ENCODE data around the gene LRMDA. TPM values are rescaled to one million over a fixed set of nuclear protein-coding genes. Genes with fewer than 3 reads are reported as not detected.

Gene LRMDA
- total and polyA plus RNA-seq, 2 donors (not counting 1 experiment from before 2014, with no cell fraction given), result 0.12 TPM; not detected in 1

DNA sequence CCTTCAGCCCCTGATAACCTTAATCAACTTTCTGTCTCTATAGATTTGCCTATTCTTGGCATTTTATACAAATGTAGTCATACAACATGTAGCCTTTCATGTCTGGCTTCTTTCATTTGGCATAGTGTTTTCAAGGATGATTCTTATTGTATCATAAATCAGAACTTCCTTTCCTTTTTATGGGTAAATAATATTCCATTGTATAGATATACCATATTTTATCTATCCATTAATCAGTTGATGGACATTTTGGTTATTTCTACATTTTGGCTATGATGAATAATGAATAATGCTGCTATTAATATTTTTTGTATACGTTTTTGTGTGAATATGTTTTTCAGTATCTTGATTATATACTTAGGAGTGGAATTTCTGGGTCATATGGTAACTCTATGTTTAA is 720.8 kb downstream of the LRMDA start:
- no peak overlapping the region for H3K27ac Mint-ChIP-seq
- Histone ChIP-seq H3K36me3 (replicated peaks in 1 of 2; ENCODE audit: control extremely low read depth in 1 of 2, control insufficient read depth in 1 of 2, extremely low read depth in 1 of 2, insufficient read depth in 2 of 2, low read length in 1 of 2) (no peaks in the 10 kb centered on the region), H2AFZ (ENCODE audit: insufficient read depth, low read depth, low read length, poor library complexity, severe bottlenecking) (no peak overlapping the region), H3K4me3 (ENCODE audit: control extremely low read depth in 1 of 5, extremely low read depth in 1 of 5, insufficient read depth in 1 of 5, low read depth in 2 of 5, low read length in 4 of 5) (no peak overlapping the region), H3K27me3 (replicated peaks in 1 of 4; ENCODE audit: control extremely low read depth in 1 of 4, control insufficient read depth in 3 of 4, insufficient read depth in 4 of 4, low read length in 3 of 4) (no peaks in the 10 kb centered on the region), H3K4me2 (replicated peaks; ENCODE audit: low read depth, low read length, poor library complexity, severe bottlenecking) (no peak overlapping the region), H3K9me3 (ENCODE audit: control extremely low read depth in 1 of 3, control insufficient read depth in 2 of 3, insufficient read depth in 1 of 3, low read length in 2 of 3) (peaks cover 0 to 10% (median 2%) of the 10 kb centered on the region in 3 donors), H3K9ac (ENCODE audit: low read length) (no peak overlapping the region), H3K4me1 (ENCODE audit: control insufficient read depth in 2 of 2, insufficient read depth in 2 of 2, low read length in 2 of 2) (no peaks in the 10 kb centered on the region), H3K27ac (ENCODE audit: low read length in 2 of 2) (no peak overlapping the region), H3K79me2 (ENCODE audit: control insufficient read depth, insufficient read depth, low read length) (no peaks in the 10 kb centered on the region), H4K20me1 (ENCODE audit: control insufficient read depth, insufficient read depth, low read length, poor library complexity, severe bottlenecking) (no peaks in the 10 kb centered on the region)
- no peaks in the 10 kb centered on the region for H3K27me3 Mint-ChIP-seq
- no peaks in the 10 kb centered on the region for H3K4me1 Mint-ChIP-seq
- CTCF ChIA-PET, result no interaction called here
- TF ChIP-seq EZH2 (IDR thresholded peaks at IDR 0.05; ENCODE audit: borderline replicate concordance, insufficient read depth, low read depth, low read length, poor library complexity, severe bottlenecking), result no peak
- TF ChIP-seq, protein P1, sequence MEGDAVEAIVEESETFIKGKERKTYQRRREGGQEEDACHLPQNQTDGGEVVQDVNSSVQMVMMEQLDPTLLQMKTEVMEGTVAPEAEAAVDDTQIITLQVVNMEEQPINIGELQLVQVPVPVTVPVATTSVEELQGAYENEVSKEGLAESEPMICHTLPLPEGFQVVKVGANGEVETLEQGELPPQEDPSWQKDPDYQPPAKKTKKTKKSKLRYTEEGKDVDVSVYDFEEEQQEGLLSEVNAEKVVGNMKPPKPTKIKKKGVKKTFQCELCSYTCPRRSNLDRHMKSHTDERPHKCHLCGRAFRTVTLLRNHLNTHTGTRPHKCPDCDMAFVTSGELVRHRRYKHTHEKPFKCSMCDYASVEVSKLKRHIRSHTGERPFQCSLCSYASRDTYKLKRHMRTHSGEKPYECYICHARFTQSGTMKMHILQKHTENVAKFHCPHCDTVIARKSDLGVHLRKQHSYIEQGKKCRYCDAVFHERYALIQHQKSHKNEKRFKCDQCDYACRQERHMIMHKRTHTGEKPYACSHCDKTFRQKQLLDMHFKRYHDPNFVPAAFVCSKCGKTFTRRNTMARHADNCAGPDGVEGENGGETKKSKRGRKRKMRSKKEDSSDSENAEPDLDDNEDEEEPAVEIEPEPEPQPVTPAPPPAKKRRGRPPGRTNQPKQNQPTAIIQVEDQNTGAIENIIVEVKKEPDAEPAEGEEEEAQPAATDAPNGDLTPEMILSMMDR (IDR thresholded peaks at IDR 0.05), result no peak
- intact Hi-C loops (cut with micrococcal nuclease), result no loop called here
- WGBS (ENCODE audit: insufficient coverage), result no CpG with 5 or more reads among the region's 1 CpG
- no peaks in the 10 kb centered on the region for H3K9me3 Mint-ChIP-seq (ENCODE audit: insufficient read depth)
- no peak for DNase-seq
- no peak overlapping the region for H3K4me3 Mint-ChIP-seq
- POLR2A ChIA-PET, result no interaction called here
- ATAC-seq (ENCODE audit: low read depth), result no peak

DNA sequence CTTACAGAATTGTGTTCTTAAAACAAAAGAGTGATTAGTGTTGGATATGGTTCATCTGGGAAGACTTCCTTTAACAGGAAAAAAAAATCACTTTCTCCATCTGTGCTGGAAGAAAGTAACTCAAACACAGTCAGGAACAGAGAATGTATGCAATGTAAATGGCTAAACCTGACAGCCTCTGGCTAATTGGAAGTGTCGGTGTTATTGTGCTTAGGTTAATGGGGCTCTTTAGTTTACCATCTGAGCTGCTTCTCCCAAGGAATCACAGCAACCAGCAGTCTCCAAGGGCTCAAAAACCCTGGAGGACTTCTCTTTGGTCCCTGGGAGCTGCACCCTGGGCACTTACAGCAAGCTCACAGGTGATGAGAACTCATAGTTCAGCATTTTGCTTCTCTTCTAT is 724.5 kb downstream of the LRMDA start:
- Histone ChIP-seq H3K9ac (ENCODE audit: low read length) (no peak overlapping the region), H3K36me3 (replicated peaks in 1 of 2; ENCODE audit: control extremely low read depth in 1 of 2, control insufficient read depth in 1 of 2, extremely low read depth in 1 of 2, insufficient read depth in 2 of 2, low read length in 1 of 2) (no peaks in the 10 kb centered on the region), H3K79me2 (ENCODE audit: control insufficient read depth, insufficient read depth, low read length) (no peaks in the 10 kb centered on the region), H2AFZ (ENCODE audit: insufficient read depth, low read depth, low read length, poor library complexity, severe bottlenecking) (no peak overlapping the region), H4K20me1 (ENCODE audit: control insufficient read depth, insufficient read depth, low read length, poor library complexity, severe bottlenecking) (no peaks in the 10 kb centered on the region), H3K9me3 (ENCODE audit: control extremely low read depth in 1 of 3, control insufficient read depth in 2 of 3, insufficient read depth in 1 of 3, low read length in 2 of 3) (peaks cover 0 to 2% (median 0%) of the 10 kb centered on the region in 3 donors), H3K4me2 (replicated peaks; ENCODE audit: low read depth, low read length, poor library complexity, severe bottlenecking) (no peak overlapping the region), H3K27ac (ENCODE audit: low read length in 2 of 2) (no peak overlapping the region), H3K4me1 (ENCODE audit: control insufficient read depth in 2 of 2, insufficient read depth in 2 of 2, low read length in 2 of 2) (no peaks in the 10 kb centered on the region), H3K27me3 (replicated peaks in 1 of 4; ENCODE audit: control extremely low read depth in 1 of 4, control insufficient read depth in 3 of 4, insufficient read depth in 4 of 4, low read length in 3 of 4) (no peaks in the 10 kb centered on the region), H3K4me3 (ENCODE audit: control extremely low read depth in 1 of 5, extremely low read depth in 1 of 5, insufficient read depth in 1 of 5, low read depth in 2 of 5, low read length in 4 of 5) (no peak overlapping the region)
- intact Hi-C loops (cut with micrococcal nuclease), result no loop called here
- H3K9me3 Mint-ChIP-seq (ENCODE audit: insufficient read depth), result no peaks in the 10 kb centered on the region
- ChIA-PET POLR2A (no interaction called here), CTCF (no interaction called here)
- DNase-seq (no peak), ATAC-seq (ENCODE audit: low read depth) (no peak)
- H3K4me1 Mint-ChIP-seq, result no peaks in the 10 kb centered on the region
- H3K27me3 Mint-ChIP-seq, result no peaks in the 10 kb centered on the region
- H3K4me3 Mint-ChIP-seq, result no peak overlapping the region
- H3K27ac Mint-ChIP-seq, result no peak overlapping the region
- 67% methylated on average over 1 of the region's 1 CpG for WGBS (ENCODE audit: insufficient coverage)
- no peak for TF ChIP-seq EZH2 (IDR thresholded peaks at IDR 0.05; ENCODE audit: borderline replicate concordance, insufficient read depth, low read depth, low read length, poor library complexity, severe bottlenecking)
- TF ChIP-seq, protein P1 (IDR thresholded peaks at IDR 0.05), result no peak
